Hematopoietic multipotent progenitor cell (in vitro differentiated cells): Measurements from ENCODE around the gene RGL3. TPM values are rescaled to one million over a fixed set of nuclear protein-coding genes. Genes with fewer than 3 reads are reported as not detected.
"Not testable (repeated sequence)": the region's sequence is repeated elsewhere in the genome, so short reads cannot be mapped to it uniquely, and the experiment has no call there.

Source experiments
- DNase-seq, 3 donors: peaks; one replicate each; pipeline ENCODE4 v3.0.0-alpha.2; 2011 to 2015; ENCODE audit warnings: low read depth in 2 of 3, low spot score in 2 of 3
- total RNA-seq: library from RNA; depleted of rRNA; stranded (reverse); fragments of >200 nt; gene quantifications from one replicate; pipeline ENCODE4 v1.2.3, GENCODE V29; 2012

The RGL3 gene
- total RNA-seq, 1 donor = not detected

DNA sequence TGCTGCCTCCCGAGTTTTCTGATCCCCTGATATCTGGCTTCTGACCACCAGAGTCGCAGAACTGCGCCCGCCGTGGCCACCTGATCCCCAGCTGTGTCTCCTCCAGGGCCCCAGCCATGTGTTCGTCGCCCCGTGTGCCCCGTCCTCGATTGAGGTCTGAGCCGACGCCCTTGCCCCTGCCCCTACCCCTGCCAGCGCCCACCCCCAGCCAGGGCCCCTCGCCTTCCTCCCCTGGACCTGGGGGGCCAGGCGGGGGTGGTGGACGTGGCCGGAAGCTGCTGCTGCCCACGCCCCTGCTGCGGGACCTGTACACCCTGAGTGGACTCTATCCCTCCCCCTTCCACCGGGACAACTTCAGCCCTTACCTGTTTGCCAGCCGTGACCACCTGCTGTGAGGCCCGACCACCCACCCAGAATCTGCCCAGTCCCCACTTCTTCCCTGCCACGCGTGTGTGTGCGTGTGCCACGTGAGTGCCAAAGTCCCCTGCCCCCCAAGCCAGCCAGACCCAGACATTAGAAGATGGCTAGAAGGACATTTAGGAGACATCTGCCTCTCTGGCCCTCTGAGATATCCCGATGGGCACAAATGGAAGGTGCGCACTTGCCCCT lies 54.7 kb downstream of the RGL3 start:
- no peak for DNase-seq

DNA sequence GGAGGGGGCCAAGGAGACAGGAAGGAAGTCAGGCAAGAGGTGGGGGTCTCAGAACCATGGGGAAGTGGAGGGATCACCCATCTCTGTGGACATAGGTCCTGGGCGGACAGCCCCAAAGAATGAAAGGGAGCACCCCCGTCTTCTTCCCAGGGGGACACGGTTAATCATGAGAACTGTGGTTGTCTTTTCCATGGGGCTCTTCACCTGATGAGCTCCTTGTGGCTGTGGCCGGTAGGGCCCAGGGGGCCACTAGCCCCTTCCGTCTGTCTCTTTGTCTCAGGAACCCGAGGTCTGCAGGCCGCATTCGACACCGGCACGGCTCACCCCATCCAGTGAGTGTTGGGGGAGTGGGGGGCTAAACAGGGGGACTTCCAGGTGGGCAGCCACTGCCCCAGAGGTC lies 55.2 kb downstream of the RGL3 start:
- DNase-seq = no peak

DNA sequence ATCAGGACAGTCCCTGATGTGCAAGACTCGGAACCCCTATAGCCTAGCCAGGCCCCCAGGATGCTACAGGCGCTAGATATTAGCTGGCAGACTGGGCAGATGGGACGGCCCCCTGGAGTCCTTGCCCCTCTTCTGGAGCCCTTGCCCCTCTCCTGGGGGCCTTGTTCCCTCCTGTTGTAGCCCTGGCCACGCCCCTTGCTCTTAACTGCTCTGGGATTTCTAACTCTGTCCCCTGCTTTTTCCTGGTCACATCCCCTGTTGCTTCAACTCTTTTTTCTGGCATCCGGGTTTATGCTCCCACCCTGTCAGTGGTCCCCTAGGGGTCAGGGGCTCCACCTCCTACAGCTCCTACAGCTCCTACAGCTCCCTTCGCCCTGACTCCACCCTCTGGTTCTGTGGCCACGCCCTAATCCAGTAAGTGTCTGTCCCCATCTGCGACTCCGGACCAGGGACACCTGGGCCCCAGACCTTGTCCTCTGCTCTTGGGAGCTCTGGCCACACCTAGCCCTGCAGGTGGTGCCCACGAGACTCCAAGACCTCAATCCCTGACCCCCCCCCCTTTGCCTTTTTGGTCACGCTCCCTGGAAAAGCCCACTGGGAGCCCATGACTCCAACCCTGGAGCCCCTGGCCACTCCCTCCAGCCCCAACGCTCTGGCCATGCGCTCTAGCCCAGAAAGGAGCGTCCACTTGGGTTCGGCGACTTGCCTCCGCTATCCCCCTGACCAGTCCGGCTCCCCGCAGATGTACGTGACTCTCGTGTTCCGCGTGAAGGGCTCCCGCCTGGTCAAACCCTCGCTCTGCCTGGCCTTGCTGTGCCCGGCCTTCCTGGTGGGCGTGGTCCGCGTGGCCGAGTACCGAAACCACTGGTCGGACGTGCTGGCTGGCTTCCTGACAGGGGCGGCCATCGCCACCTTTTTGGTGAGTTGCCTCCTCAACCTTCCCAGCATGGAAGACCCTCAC lies 57.1 kb downstream of the RGL3 start:
- no peak for DNase-seq

DNA sequence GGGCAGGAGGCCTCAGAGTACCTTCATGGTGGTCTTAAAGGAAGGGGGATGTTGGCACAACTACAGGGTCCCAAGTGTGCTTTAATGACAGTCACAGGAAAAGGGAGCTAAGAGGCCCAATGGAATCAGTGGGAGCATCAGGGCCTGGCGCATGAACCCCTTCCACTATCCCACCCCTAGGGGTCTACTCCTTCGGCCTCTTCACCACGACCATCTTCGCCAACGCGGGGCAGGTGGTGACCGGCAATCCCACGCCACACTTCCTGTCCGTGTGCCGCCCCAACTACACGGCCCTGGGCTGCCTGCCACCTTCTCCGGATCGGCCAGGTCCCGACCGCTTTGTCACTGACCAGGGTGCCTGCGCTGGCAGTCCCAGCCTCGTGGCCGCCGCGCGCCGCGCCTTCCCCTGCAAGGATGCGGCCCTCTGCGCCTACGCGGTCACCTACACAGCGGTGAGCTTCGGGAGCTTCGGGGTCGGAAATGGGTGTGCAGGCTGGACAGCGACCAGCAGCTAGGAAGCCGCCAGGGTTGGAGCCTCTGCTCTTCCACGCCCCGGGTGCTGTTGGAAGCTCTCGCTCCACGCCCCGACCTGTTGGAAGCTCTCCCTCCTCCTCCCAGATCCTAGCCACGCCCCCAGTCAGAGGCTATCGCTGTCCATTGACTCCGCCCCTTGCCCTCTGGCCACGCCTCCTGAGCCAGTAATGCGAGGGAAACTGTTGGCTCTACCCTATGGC lies 57.9 kb downstream of the RGL3 start:
- no peak for DNase-seq

DNA sequence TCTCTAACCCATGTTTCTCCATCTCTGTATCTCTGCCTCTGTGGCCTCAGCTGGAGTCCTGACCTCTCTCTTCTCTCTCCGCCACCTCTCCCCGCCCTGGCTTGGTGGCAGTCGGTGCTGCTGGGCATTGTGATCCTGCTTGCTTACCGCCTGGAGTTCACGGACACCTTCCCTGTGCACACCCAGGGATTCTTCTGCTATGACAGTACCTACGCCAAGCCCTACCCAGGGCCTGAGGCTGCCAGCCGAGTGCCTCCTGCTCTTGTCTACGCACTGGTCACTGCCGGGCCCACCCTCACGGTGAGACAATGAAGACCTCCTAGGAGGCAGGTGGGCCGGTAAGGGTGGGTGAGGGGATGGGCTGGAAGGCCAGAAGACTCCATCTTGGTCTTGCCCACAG lies 59.7 kb downstream of the RGL3 start:
- DNase-seq = no peak

DNA sequence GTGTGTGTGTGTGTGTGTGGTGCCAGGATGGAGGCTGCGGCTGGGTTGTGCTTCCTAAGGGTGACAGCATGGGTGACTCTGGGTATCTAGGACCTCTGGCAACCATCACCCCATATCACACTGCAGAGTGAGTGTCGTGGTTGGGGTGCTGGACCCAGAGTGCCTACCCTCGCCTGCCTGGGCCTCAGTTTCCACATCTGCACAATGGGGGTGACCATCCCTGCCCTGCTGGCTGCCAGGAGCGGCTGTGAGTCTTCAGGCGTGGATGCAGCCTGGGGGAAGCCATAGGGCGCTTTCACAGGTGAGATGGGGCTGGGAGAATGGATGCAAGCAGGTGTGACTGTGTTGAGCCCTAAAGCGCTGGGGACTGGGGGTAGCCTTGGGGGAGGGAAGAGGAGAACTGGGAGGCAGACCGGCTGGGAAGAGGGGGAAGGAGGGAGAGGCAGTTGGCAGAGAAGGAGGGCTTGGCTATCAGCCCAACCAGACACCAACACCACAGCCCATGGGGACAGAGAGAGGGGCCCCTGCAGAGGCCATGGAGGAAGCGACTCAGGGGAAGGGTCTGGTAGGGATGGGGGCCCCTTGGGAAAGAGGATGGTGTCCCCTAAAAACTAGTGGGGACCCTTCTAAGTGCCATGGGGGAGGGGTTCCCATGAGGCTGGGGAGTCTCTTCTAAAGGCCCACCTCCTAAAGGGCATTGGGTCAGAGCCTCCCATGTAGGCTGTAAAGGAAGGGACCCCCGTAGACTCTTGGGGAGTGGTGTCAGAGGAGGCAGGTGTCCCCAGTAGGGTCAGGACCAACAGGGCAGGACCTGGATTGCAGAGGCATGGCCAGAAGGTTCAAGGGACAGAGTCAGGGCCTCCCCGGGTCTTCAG lies 62.2 kb downstream of the RGL3 start:
- DNase-seq = no peak

DNA sequence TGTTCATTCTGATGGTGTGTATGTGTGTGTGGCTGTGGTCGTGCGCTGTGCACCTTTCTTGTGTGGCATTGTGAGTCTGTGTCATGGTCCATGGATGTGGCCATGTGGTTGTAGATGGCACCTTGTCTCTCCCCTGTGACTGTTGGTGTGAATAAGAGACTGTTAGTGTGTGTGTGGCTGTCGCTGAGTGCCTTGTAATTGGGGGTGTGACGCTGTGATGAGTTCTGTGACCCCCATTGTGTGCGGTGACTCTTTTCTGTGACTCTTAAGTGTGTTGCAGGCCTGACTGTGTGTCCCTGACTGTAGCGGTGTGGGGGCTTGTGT lies 63.1 kb downstream of the RGL3 start:
- DNase-seq = no peak

DNA sequence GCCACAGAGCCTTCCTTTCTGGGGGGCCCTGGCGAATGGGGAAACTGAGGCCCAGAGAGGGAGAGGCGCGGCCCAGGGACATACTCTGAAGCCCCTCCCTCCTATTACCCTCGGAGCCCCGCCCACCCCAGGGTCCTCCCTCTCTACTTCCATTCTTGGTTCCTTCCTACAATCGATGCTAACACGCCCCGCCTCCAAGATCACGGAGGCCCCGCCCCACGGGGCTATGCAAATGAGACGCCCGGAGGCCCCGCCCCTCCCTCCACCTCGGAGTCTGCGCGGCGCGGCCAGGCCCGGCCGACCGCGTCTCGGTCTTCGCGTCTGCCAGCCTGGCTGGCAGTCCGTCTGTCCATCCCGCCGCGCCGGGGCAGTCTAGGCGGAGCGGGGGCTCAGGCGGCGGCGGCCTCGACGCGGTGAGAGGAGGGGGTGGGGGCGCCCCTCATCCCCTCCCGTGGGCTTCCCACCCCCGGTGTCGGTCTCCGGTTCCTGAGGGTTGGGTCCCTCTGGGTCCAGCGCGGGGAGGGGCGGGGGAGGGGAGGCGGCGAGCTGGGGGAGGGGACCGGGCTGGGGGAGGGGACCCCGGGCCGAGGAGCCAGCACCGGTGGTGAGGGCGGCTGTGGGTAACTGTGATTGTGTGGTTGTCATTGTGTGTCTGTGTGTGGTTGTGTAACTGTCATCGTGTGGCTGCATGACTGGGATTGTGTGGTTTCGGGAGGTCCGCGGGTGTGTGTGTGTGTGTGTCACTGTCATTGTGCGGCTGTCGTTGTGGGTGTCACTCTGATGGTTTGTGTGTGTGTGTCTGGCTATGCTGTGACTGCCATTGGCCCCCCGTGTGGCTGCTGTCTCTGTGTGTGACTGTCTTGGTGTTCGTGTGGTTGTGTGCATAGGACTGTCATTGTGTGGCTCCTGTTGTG lies 63.7 kb downstream of the RGL3 start, which contains the start of gene PLPPR2:
TSS of gene PLPPR2 (plus strand) at position 273 of the 914 bp plus-strand sequence. CDS start 2,242 bp downstream, outside the sequence.
- DNase-seq = peak; percentile 49 to 93 (median 93)

DNA sequence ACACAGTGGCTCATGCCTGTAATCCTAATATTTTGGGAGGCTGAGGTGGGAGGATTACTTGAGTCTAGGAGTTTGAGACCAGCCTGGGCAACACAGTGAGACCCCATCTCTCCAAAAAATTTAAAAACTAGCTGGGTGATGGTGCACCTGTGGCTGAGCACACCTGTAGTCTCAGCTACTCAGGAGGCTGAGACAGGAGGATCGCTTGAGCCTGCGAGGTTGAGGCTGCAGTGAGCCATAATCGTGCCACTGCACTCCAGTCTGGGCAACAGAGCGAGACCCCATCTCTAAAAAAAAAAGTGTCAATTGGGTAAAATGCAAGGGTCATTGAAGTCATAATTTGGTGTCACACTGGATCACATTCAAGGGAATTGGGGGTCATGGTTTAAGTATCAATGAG lies 65.0 kb downstream of the RGL3 start:
- DNase-seq = not testable (repeated sequence)

DNA sequence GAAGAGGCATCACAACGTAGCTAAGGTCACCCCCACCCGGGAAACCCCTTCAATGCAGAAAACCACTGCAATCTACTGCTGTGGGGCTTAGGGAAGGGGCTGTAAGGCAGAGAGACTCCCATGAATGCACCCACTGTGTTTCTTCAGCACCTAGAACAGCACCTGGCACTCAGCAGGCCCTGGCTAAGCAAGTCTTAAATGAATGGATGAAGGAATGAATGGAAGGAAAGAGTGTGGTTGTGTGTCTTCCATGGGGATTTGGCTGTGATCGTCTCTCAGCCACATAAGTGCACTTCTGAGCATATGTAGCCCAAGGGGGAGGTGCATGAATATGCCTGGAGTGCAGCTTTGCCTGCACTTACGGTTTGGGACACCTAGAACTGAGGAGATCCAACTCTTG lies 69.9 kb downstream of the RGL3 start:
- DNase-seq = no peak

DNA sequence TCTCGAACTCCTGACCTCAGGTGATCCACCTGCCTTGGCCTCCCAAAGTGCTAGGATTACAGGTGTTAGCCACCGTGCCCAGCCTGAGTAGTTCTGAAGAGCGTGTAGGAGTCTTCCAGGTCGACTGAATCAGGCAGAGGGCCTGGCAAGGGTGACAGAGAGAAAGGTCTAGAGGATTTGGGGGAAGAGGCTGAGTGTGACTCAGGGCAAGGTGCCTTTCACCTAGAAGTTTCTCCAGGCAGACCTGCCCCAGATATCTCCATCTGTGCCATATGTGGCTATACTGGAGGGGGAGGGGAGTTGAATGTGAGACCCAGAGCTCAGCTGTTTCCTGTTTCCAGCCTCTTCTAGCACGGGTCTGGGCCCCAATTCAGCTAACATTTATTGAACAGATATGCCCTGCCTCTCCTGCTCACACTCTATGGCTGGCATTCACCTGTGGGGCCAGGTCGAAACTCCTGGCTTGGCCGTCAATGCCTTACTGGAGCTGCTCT lies 71.5 kb downstream of the RGL3 start:
- peak in 1 of 3 donors; percentile 41 for DNase-seq

DNA sequence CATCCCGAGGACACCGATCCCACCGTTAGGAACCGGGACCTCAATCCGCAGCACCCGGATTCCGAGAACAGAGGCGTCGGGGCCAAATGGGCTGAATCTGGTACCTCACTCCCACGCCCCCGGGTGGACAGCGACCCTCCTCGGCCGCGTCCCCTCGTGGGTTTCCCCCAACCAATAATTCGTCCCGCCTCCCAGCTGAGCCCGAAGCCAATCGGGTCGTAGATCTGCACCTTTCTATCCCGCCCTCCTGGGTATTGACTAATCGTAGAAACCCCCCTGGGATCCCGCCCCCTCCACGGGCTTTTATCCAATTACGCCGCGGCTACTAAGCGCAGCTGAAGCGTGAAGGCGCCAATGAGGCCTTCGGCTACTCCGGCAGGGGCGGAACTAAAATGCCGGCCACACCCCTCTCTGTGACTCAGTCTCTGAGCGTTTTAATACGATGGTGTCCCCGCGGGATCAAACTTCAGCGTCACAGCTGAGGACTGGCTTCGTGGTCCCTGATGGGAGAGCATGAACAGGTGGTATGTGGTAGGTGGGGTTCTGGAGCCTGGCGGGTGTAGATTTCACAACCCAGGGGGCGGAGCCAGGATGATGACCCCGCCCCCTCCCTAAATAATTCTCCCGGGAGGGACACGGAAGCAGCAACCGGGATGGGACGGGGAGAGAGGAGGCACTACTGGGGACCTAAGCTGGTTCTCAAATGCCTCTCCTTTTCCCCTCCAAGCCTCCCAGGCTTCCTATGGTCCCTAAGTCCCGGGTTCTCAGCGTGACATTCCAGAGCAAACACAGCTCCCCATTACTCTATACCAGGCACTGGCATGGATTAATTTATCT lies 72.8 kb downstream of the RGL3 start, which contains the start of the genes CCDC159 and TMEM205:
TSS of gene CCDC159 (plus strand) at position 416 of the 837 bp plus-strand sequence. CDS start at position 504, 88 bp downstream.
TSS of gene TMEM205 (minus strand) at position 165 of the 837 bp plus-strand sequence. CDS start 649 bp downstream, outside the sequence.
- DNase-seq = peak; percentile 87 to 100 (median 99)

DNA sequence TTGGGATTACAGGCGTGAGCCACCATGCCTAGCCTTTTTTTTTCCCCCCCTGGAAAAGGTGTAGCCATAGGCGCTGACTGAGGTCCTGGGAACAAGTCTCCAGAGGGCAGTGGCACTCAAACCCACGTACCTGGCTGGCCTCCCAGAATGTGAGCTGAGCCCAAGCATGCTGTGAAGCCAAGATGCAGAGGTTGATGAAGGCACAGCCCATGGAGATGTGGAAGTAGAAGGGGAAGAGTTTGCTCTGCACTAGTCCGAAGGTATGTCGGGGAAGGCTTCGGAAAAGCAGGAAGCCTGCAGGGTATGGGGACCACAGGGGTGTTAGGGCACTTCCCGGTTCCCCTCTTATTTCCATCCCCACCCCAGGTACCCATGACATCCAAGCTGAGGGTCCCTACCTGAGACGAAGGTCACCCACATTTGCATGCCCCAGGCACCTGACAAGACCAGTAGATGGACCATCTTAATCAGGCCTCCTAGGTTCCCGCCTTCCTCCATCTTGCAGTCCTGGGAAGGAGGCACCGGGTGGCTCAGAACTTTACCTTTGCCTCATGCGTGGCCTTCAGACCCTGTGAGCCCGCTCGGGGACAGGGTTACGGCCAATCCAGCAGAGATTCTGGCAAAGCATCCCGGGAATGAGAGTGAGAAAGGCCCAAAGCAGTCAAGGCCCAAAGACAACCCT lies 73.9 kb downstream of the RGL3 start:
- DNase-seq = no peak
